Mucosa of gallbladder (tissue), 1 donor: Measurements from ENCODE around the gene ACKR3. TPM values are rescaled to one million over a fixed set of nuclear protein-coding genes. Genes with fewer than 3 reads are reported as not detected.

Experiments
- DNase-seq: peaks from one replicate; pipeline ENCODE4 v3.0.0-alpha.2; 2020; ENCODE audit warnings: low spot score
- total RNA-seq: library from RNA; stranded (reverse); gene quantifications from one replicate; pipeline ENCODE4 v1.2.1, GENCODE V29; 2021
- donor health status: DM: no; HTN: no; CAD: no.

Gene ACKR3
- total RNA-seq, 1 donor from 2014 or later, result 12.0 TPM

DNA sequence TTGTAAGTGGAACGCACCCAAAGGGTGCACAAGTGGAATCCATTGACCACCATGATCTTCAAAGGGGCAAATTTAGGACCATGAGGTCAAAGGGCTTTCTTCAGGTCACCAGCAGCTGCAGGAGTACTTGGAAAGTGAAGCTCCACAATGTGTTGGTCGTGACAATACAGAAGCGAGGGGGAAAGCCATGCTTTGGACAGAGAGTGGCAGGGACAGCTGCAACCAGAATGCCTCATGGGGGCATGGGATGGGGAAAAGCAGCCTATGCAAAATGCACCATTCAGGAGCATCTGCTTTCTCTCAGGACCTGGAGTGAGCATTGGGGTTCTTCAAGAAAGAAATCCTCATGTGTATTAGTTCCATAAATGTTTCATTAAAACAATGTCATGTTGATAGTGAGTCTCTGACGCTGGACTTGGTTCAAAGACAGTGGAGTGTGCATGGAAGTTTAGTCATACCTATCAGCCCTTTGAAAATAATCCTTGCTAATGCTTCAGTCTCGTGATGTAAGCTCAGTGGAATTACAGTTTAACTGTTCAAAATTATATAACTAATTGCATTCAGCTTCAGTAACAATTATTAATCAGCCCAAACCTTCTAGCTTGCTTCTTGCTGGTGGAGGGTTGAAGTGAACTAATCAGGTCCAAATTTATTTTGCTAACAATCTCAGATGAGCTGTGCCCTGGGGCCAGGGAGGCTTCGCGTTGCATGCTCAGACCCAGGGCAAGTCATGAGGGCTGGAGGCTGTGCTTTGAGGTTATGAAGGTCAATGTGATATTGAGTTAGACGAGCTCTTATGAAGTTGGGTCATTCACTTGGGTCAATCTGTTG, 41.6 kb downstream of the ACKR3 start:
- no peak for DNase-seq

DNA sequence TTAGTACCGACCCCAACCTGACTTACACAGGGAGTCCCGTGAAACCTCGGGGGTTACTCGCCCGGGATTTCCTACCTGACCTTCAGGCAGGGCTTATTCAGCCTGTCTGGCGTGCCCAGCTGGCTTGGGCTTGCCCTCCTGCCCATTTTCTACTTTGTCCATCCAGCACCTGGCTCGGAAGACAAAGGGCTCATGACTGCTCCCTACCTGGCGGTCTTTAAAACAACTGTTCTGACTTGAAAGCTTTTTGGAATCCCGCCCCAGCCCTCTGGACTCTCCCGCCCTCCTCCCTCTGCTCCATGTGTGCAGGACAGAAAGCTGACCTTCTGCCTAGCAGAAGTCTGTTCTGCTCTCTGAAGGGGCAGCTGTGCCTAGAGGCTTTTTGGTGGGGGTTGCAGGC, 43.1 kb downstream of the ACKR3 start:
- no peak for DNase-seq

DNA sequence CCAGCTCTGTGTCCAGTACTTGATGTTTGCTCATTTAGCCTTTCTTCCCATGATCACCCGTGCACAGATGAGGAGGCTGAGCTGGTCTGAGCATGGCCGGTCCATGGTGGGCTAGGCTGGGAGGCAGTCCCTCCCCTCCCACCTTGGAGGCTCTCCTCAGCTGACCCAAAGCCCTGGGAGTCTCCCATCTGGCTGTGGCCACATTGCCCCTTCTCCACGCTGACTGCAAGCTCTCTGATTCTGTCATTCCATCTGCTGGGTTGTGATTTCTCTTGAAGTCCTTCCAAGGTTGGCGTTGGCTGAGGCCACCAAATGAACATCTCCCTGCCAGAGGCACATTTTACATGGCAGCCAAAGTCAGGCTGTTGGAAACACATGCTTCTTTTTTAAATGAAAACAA, 44.0 kb downstream of the ACKR3 start:
- DNase-seq, result no peak

GRCh38 chr2:236614551-236614950, 44.9 kb downstream of the ACKR3 start:
- DNase-seq, result no peak

DNA sequence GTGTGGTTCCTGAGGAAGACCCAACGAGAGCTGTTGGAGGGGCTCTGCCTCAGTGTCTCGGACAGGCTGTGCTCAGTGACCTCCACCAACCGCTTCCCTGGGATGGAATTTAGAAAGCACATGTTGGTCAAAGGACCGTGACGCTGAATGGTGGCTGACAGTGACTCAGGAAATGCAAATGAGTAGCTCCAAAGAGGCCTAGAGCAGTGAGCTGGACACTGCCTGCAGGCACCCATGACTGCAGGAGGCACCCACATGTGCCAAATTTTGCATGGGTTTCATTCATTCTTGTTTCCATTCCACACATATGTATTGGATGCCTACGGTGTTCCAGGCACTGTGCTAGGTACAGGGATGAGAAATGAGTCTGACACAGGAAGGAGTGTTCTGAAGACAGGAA, 46.4 kb downstream of the ACKR3 start:
- DNase-seq, result no peak

DNA sequence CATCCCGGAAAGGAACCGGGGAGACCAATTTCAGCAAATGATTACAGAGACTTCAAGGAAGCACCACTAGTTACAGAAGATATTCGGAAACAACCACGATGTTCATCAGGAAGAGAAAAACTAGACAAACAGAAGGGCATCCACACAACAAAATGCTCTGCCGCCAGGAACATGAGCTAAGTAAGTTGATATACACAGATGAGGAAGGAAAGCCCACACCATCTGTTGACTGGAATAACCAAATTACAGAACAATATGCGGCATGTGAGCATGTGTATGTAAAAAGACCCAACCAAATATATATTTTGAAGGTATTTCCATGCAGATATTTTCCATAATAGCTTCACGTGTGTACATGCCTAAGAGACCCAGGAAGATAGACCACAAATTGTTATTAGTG, 47.0 kb downstream of the ACKR3 start:
- DNase-seq, result no peak

DNA sequence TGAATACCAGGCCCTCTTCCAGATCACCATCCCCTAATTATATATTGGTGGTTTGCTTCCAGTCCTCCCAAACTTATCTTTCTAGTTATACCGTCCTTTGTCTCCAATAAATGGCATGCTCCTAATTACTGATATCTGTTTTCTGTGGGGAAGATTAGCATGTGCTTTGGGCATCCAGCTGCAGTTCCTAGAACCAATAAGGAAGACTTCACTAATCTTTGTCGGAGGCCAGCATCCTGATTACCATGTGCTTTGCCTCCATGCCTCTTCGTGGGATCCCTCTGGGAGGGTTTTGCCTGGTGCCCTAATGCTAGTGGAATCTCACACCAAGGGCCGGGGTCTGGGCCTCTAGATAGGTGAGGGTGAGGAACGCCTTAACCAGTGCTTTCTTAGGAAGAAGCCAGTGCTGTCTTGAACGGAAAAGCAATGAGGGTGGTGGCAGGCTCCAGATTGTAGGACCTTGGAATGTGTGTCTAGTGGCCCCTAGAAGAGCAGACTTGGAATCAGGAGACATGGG, 47.7 kb downstream of the ACKR3 start:
- DNase-seq, result no peak

- DNase-seq, result no peak
These were observed 48.2 kb downstream of the ACKR3 start for GRCh38 chr2:236617796-236618195.

DNA sequence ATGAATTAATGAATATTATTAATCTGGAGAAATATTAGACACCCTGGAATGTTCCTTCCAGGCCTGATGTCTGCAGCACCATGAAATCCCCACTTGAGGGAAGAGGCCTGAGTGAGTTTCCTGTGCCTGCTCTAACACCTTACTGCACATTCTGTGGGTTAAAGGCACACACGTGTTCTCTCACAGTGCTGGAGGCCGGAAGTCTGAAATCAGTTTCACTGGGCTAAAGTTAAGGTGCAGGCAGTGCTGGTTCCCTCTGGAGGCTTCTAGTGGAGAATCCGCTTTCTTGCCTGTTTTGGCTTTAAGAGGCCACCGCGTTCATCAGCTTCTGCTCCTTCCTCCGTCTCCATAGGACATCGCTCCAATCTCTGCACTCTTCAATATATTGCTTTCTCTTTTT, 48.7 kb downstream of the ACKR3 start:
- no peak for DNase-seq

DNA sequence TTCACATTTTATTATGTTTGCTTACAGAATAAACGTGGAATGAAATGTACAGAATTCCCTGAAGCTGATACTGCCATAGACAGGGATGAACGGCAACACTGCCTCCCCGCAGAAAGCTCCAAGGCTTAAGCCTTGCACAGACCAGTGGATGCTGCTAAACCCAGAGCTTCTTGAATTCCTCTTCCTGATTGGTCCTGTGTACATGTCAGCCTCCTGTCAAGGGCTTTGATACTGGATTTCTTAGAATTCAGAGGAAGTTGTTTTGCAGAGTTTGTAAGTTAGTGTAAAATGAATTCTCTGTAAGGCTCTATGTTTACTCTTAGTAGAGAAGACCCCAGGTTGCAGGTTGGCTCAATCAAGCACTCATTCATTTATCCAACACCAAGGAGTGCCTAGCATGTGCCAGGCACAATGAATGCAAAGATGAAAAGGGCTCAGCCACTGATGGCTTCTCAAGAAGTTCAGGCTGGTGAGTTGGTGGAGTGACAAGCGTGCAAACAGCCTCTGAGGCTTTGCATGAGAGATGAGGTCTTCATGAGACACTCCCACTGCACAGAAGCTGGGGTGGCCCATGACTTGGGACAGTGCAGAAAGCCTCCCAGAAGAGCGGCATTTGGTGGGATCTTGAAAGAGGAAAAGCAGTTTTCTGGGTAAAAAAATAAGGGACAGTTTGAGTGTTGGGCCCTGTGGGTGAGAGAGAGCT, 50.4 kb downstream of the ACKR3 start:
- DNase-seq, result no peak

DNA sequence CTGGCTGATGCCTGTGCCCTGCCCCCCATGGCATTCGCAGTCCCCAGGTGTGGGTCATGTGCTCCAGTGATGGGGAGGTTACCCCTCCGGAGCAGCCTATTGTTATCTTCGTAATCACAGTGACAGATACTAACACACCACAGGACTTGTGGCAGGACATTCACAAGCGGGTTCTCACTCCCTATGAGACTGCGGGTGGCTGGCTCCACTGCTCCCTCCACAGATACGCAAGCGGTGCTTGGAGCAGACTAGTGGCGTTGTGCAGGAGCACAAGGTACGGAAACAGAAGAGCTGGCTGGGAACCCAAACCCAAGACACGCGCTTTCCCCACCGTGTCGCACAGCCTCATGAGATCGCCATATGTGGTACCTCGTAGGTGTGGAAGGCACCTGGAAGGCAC, 52.2 kb downstream of the ACKR3 start:
- no peak for DNase-seq

DNA sequence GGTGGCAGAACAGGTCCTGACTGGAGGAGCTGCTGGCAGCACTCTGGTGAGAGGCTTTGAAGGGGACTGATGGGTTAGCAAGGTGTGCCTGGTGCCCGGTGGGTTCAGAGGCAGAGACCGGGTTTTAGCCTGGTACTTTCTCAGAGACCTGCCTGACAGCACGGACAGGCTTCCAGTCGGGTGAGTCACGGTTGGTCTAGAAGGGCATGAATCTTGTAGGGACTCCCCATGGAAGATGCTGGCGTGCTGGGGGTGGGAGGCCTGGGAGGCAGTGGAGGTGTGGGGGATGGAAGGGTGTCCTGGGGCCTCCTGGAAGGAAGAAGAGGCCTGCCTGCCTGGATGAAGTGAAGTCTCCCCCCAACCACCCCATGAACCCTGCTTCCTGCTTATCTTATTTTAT, 52.6 kb downstream of the ACKR3 start:
- no peak for DNase-seq

DNA sequence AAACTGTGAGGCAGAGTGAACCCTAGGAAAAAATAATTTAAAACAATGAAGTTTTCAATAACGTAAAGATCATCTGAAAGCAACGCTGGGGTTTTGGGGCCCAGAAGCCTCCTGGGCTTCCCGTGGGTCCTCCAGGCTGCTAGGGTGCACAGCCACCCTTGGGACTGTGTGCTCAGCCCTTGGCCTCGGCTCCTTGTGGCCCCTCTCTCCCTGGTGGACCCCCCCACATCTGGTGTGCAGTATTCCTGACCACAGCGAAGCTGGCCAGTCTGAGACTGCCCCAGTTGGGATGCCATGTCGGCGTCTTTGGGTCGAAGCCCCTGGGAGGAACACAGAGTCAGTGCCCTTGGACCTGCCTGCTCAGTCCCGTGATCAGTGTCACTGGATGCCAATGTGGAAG, 53.0 kb downstream of the ACKR3 start:
- no peak for DNase-seq

DNA sequence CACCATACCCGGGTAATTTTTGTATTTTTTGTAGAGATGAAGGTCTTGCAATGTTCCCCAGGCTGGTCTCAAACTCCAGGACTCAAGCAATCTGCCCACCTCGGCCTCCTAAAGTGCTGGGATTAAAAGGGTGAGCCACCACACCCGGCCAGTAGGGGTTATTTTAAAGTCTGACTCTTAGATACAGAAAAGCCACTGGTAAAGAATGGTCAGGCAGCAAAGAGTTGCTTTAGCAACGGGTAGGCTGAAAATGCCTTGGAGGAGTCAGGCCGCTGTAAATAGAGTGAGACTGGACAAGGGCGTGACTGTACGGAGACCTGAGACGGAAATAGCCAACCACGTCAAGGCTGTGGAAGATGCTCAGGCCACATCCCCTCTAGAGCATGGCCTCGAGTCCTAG, 54.2 kb downstream of the ACKR3 start:
- DNase-seq, result no peak

DNA sequence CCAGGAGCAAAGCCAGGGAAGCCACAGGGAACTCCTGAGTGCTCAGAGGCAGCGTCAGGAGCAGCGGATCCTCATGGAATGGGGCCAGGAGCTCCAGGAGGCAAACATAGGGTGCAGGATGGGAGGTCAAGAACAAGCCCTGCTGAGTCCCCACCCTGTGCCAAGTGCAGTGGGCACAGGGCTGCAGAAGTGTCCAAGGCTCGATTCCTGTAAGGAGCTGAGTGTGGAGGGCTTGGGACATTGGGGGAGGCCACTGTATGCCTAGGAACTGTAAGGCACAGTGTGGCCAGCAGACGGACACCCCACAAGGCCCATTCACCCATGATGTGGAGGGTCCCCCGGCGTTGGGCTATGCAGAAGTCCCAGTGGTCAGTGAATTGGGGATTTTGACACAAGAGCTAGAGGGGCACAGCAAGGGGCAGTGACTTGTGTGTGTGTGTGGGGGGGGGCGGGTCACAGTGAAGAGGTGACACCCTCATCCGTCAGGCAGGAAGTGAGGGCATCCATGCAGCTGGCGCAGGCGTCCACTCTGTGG, 55.6 kb downstream of the ACKR3 start:
- no peak for DNase-seq

- no peak for DNase-seq
These were observed 56.9 kb downstream of the ACKR3 start for GRCh38 chr2:236626391-236627150.

DNA sequence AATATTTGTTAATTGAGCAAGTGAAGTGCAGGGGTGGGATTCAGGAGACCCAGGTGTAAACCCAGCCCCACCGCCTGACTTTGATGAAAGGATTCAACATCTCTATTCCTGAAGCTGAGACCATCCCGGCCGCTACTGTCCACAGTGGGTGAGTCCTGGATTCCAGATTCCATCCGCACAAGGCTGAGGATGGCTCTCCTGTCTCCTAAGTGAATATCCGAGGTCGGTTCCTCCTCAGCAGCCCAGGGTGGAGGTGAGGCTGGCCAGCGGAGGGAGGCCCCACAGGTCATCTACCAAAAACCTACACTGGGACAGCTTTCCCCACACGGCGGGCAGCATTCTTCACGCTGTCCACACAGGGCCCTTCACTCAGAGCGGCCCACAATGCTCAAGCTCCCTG, 57.6 kb downstream of the ACKR3 start:
- no peak for DNase-seq

DNA sequence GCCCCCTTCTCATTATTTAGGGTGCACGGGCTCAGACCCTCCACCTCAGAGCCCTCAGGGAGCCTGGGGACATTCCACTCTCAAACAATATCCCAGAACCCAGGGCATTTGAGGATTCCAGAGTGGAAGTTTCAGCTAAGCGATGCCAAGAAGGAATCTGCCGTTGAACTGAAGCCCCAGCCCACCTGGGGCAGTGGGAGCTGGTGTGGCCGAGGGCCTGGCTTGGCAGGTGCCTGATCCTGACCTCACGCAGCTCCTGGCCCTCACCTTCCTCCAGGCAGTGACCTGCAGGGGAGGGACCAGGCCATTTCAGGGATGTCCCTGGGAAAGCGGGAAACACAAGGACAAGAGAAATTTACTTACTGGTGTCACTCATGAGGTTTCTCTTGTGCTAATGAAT, 58.2 kb downstream of the ACKR3 start:
- no peak for DNase-seq

DNA sequence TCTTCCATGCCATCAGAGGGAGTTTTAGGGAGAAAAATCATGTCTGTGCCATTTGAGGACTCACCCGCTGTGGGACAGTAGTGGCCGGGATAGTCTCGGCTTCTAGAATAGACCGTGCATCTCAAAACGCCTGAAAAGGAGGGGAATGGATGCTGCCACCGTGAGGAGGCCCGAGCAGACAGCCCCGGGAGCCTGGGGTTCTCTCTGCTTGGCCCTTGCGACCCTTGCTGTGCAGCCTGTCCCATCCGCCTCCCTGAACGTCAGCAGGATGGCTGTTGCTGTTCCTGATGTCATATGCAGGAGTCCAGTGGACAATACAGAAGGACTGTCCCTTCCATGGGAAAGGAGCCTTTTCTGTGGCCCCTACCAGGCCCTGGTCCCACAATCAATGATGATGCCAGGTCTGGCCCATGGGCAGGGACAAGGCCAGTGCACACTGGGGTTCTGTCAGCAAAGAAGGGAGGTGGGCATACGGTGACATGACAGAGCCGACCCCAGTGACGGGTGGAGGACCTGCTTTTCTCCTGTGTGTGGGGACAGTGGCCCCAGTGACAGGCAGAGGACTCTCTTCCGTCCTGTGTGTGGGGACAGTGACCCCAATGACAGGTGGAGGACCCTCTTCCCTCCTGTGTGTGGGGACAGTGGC, 58.8 kb downstream of the ACKR3 start:
- no peak for DNase-seq

DNA sequence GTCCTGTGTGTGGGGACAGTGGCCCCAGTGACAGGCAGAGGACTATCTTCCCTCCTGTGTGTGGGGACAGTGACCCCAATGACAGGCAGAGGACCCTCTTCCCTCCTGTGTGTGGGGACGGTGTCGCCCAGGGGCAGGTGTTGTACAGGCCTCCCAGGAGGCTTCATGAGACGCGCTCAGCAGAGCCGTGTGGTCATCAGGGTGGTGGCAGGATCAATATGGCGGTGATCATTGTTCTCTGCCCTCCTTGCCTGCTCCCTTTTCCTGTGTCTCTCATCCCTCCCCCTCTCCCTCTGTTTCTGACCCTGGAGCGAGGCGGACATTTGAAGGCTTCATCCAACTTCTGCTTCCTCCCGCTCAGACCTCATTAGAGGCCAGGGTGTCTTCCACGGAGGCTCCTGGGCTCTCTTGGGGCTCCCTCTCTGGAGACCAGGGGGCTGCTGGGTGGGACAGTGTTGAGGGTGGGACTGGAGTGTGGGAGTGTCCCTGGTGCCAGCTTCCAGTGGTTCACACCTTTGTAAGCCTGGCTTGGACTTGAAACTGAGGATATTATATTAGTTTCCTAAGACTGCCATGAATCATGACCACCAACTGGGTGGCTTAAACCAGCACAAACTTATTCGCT, 59.5 kb downstream of the ACKR3 start:
- no peak for DNase-seq
